Mucosa of stomach (tissue), 1 donor: ENCODE results near the gene ZNF280C.

ENCODE experiments used
- H3K27me3 ChIP-seq: one replicate; pipeline ENCODE4 v1.7.0; 2013; ENCODE audit warnings: mild to moderate bottlenecking, low read length; ENCODE audit not compliant: control insufficient read depth, insufficient read depth
- H3K36me3 ChIP-seq: one replicate; pipeline ENCODE4 v1.7.0; 2013; ENCODE audit warnings: low read length; ENCODE audit not compliant: control insufficient read depth, insufficient read depth
- H3K4me1 ChIP-seq: one replicate; pipeline ENCODE4 v1.7.0; 2013; ENCODE audit warnings: mild to moderate bottlenecking, low read length; ENCODE audit not compliant: control insufficient read depth, insufficient read depth
- H3K4me3 ChIP-seq: one replicate; pipeline ENCODE4 v1.7.0; 2013; ENCODE audit warnings: low read length
- H3K9ac ChIP-seq: one replicate; pipeline ENCODE4 v1.7.0; 2013; ENCODE audit warnings: mild to moderate bottlenecking, low read length, moderate library complexity
- H3K9me3 ChIP-seq: one replicate; pipeline ENCODE4 v1.7.0; 2013; ENCODE audit warnings: mild to moderate bottlenecking, low read length, moderate library complexity; ENCODE audit not compliant: control insufficient read depth
- donor health status: Pancreatic carcinoma.

ZNF280C gene

GRCh38 chrX:130196466-130196865, 72.2 kb downstream of the ZNF280C start:
- Histone ChIP-seq H3K36me3 (no peaks in the 10 kb centered on the region), H3K9me3 (no peaks in the 10 kb centered on the region), H3K4me1 (no peaks in the 10 kb centered on the region), H3K27me3 (no peaks in the 10 kb centered on the region), H3K9ac (no peak overlapping the region), H3K4me3 (no peak overlapping the region)

DNA sequence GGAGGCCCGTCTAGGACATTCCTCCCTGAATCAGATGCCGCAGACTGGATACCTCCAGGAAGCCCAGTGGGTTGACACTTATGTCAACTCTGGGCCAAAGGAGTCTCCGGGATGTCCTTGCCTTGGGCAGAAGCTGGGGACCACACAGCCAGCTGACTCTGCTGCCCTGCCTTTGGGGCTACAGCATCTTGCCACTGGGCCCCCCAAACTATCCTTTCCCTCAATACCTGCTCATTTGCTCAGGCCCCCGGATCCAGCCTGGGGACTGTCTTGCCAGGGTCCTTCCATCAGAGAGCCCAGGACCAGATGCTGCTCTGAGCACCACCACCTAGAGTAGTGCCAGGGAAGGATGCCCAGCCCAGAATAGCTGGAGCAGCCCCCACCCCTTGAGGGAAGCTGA, 77.9 kb downstream of the ZNF280C start:
- Histone ChIP-seq H3K27me3 (no peaks in the 10 kb centered on the region), H3K36me3 (no peaks in the 10 kb centered on the region), H3K4me3 (no peak overlapping the region)

DNA sequence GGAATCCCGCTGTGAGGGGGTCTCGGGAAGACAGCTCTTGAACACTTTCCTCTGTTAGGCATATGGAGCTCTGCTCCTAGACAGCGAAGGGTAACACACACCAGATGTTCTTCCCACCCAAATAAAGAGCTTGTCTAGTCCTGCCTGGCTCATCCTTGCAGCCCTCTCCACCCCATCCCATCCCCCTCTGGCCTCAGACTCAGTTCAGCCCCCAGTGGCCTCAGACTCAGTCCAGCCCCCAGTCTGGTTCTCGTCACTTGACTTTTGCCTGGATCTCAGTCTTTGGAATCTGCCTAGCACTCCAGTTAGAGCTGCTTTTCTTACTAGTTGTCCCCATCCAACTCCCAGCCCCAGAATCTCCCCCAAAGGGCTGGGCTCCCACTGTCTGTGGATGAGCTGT, 82.0 kb downstream of the ZNF280C start:
- no peak overlapping the region for H3K4me3 ChIP-seq
- no peaks in the 10 kb centered on the region for H3K4me1 ChIP-seq
- H3K9ac ChIP-seq, result no peak overlapping the region
- H3K27me3 ChIP-seq, result no peaks in the 10 kb centered on the region
- H3K36me3 ChIP-seq, result no peaks in the 10 kb centered on the region
- H3K9me3 ChIP-seq, result no peaks in the 10 kb centered on the region

More for the DNA sequence above, 77.9 kb downstream of the ZNF280C start:
- Histone ChIP-seq H3K9me3 (no peaks in the 10 kb centered on the region), H3K9ac (no peak overlapping the region), H3K4me1 (no peaks in the 10 kb centered on the region)

- Histone ChIP-seq H3K4me3 (no peak overlapping the region), H3K4me1 (no peaks in the 10 kb centered on the region), H3K27me3 (no peaks in the 10 kb centered on the region), H3K9me3 (no peaks in the 10 kb centered on the region), H3K36me3 (no peaks in the 10 kb centered on the region), H3K9ac (no peak overlapping the region)
Measured at GRCh38 chrX:130184857-130185256, 83.8 kb downstream of the ZNF280C start.

DNA sequence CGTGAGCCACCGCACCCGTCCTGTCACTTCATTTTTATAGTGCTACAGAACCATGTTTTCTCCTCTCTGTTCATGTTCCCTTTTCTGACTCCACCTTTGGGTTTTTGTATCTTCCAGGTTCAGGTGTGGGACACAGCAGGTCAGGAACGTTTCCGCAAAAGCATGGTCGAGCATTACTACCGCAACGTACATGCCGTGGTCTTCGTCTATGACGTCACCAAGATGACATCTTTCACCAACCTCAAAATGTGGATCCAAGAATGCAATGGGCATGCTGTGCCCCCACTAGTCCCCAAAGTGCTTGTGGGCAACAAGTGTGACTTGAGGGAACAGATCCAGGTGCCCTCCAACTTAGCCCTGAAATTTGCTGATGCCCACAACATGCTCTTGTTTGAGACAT, 84.5 kb downstream of the ZNF280C start:
- H3K4me1 ChIP-seq, result no peaks in the 10 kb centered on the region
- no peak overlapping the region for H3K9ac ChIP-seq
- no peaks in the 10 kb centered on the region for H3K9me3 ChIP-seq
- H3K27me3 ChIP-seq, result no peaks in the 10 kb centered on the region
- no peak overlapping the region for H3K4me3 ChIP-seq
- no peaks in the 10 kb centered on the region for H3K36me3 ChIP-seq

- Histone ChIP-seq H3K9ac (no peak overlapping the region), H3K9me3 (no peaks in the 10 kb centered on the region), H3K4me1 (no peaks in the 10 kb centered on the region), H3K36me3 (no peaks in the 10 kb centered on the region), H3K27me3 (no peaks in the 10 kb centered on the region), H3K4me3 (no peak overlapping the region)
Measured at GRCh38 chrX:130179579-130180215, 89.0 kb downstream of the ZNF280C start.

GRCh38 chrX:130179170-130179569, 89.5 kb downstream of the ZNF280C start:
- no peaks in the 10 kb centered on the region for H3K9me3 ChIP-seq
- no peak overlapping the region for H3K9ac ChIP-seq
- H3K4me1 ChIP-seq, result no peaks in the 10 kb centered on the region
- H3K36me3 ChIP-seq, result no peaks in the 10 kb centered on the region
- H3K4me3 ChIP-seq, result no peak overlapping the region
- H3K27me3 ChIP-seq, result no peaks in the 10 kb centered on the region

DNA sequence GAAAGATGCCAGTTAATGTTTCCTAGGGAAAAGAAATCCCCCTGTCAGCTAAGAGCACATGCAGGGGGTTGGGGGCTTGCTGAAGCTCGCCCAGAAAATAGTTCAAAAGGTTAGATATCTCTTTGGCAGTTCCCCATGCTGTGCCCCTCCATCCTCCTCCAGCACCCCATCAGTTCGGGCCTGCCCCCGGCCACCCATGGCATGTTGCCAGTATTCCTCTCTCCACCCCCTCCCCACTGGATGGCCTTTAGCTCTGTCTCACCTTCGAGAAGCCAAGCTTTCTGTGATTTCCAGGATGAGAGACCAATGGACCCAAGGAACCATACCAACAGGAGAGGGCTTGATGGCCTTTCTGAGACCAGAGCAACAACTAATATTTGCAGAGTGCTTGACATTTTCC, 91.8 kb downstream of the ZNF280C start:
- Histone ChIP-seq H3K27me3 (peaks cover 6% of the 10 kb centered on the region), H3K4me1 (peaks cover under 1% of the 10 kb centered on the region), H3K36me3 (no peaks in the 10 kb centered on the region), H3K9ac (no peak overlapping the region), H3K4me3 (no peak overlapping the region), H3K9me3 (no peaks in the 10 kb centered on the region)

- Histone ChIP-seq H3K27me3 (peaks cover 8% of the 10 kb centered on the region), H3K4me3 (no peak overlapping the region), H3K36me3 (no peaks in the 10 kb centered on the region), H3K9me3 (no peaks in the 10 kb centered on the region), H3K9ac (no peak overlapping the region), H3K4me1 (peaks cover 3% of the 10 kb centered on the region)
Measured at GRCh38 chrX:130176354-130176776, 92.3 kb downstream of the ZNF280C start.

- Histone ChIP-seq H3K9me3 (no peaks in the 10 kb centered on the region), H3K4me1 (peaks cover 3% of the 10 kb centered on the region), H3K27me3 (peaks cover 8% of the 10 kb centered on the region), H3K4me3 (no peak overlapping the region), H3K36me3 (no peaks in the 10 kb centered on the region), H3K9ac (no peak overlapping the region)
Measured at GRCh38 chrX:130174937-130175336, 93.8 kb downstream of the ZNF280C start.

GRCh38 chrX:130174045-130174704, 94.5 kb downstream of the ZNF280C start:
- H3K4me1 ChIP-seq, result peaks cover 3% of the 10 kb centered on the region
- H3K9me3 ChIP-seq, result no peaks in the 10 kb centered on the region
- H3K36me3 ChIP-seq, result no peaks in the 10 kb centered on the region
- peaks cover 8% of the 10 kb centered on the region for H3K27me3 ChIP-seq
- no peak overlapping the region for H3K9ac ChIP-seq
- H3K4me3 ChIP-seq, result no peak overlapping the region

- H3K4me3 ChIP-seq, result no peak overlapping the region
- H3K9ac ChIP-seq, result no peak overlapping the region
- H3K27me3 ChIP-seq, result peaks cover 8% of the 10 kb centered on the region
- H3K9me3 ChIP-seq, result no peaks in the 10 kb centered on the region
- peaks cover 3% of the 10 kb centered on the region for H3K4me1 ChIP-seq
- no peaks in the 10 kb centered on the region for H3K36me3 ChIP-seq
Measured at GRCh38 chrX:130173190-130173895, 95.4 kb downstream of the ZNF280C start.
